Activated CD4-positive, alpha-beta T cell treated with anti-CD3 and anti-CD28 coated beads, Interleukin-2, amount 50 U/mL, for 48 hours (primary cell): ENCODE results near the gene GYPC.

Experiments
- DNase-seq, 2 experiments: peaks; one replicate each; pipeline ENCODE4 v3.0.0-alpha.2; 2020

GYPC gene

GRCh38 chr2:126736133-126736874 lies 80.3 kb downstream of the GYPC start:
- DNase-seq = no peak

GRCh38 chr2:126739141-126739540 lies 83.2 kb downstream of the GYPC start:
- DNase-seq = no peak

GRCh38 chr2:126744640-126745039 lies 88.7 kb downstream of the GYPC start:
- DNase-seq = no peak
